GM19395 (cell line): Measurements from ENCODE around the gene ENOSF1.
"Not testable (repeated sequence)": the region's sequence is repeated elsewhere in the genome, so short reads cannot be mapped to it uniquely, and the experiment has no call there.

Source experiments
- ATAC-seq: cut with Tn5 transposase; IDR thresholded peaks from one replicate; pipeline ENCODE4 v1.9.1; 2021; ENCODE audit warnings: mild to moderate bottlenecking, moderate library complexity; ENCODE audit not compliant: unreplicated experiment

The ENOSF1 gene

GRCh38 chr18:709771-710170 is 2.7 kb downstream of the ENOSF1 start:
- no peak for ATAC-seq

GRCh38 chr18:708096-708495 is 4.3 kb downstream of the ENOSF1 start:
- ATAC-seq = no peak

GRCh38 chr18:706405-706804 is 6.0 kb downstream of the ENOSF1 start:
- ATAC-seq = no peak

DNA sequence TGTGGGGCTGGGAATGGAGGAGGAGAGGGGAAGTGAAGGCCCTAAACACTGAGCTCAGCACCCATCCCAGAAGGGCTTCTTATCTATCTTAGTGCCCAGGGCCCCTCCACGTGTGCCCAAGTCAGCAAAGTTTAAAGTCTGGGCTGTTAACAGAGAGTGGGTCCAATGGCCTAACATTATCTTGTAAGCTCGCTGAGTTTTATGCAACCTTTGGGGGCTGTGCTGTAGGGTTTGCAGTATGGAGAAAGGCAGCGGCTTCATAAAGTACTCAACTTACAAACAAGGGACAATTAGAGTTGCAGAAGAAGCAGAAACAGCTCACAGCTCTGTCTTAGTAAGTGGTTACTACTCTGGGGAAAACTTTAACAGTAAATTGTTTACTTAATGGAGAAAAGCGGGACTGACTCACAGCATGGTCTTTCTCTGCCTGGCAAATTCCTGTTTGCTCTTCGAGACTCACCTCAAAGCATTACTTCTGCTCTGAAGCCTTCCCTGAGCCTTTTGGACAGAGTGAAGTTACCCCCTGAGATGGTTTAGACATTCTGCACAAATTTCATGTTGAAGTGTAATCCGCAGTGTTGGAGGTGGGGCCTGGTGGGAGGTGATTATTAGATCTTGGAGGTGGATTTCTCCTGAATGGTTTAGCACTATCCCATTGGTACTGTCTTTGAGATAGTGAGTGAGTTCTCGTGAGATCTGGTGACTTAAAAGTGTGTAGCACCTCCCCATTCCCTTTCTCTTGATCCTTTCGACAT is 9.0 kb downstream of the ENOSF1 start:
- ATAC-seq = no peak

DNA sequence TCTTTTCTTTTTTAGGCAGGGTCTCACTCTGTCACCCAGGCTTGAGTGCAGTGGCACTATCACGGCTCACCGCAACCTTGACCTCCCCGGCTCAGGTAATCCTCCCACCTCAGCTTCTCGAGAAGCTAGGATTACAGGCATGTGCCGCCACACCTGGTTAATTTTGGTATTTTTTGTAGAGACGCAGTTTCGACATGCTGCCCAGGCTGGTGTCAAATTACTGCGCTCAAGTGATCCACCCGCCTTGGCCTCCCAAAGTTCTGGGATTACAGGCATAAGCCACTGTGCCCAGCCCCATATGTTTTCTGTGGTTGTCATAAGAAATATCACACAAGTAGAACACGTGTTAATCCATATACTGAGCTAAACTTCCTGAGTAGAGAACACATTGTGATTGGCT is 14.6 kb downstream of the ENOSF1 start:
- no peak for ATAC-seq

GRCh38 chr18:697012-697411 is 15.4 kb downstream of the ENOSF1 start:
- ATAC-seq = no peak

DNA sequence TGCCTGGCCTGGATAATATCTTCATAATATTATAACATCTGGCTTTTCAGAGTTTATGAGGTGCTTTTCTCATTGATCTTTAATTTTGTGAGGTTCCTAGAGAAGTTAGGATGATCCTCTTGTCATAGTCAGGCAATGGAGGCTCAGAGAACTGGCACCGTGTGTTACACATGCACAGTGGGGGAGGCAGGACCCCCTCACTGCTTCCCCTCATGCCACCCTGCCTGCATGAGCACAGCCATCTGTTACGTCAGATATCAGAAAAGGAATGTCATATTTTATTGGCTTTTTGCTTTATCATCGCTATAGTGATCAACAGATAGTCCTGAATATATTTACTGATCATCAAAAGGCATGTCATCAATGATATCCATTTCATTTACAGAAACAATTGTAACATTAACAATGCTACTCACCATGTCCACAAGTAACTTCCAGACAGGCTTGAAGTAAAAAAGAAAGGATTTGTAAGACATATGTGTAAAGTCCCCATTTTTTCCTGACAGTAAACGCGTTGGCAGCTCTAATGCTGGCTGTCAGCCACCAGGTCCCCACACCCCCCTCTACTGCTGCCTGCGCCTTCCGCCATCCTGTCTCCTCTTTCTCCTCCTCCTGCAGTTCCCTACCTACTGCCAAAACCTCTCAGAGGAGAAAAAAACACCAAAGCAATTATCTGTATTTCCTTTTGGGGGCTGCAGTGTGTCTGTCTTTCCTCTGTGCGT is 18.8 kb downstream of the ENOSF1 start:
- no peak for ATAC-seq

DNA sequence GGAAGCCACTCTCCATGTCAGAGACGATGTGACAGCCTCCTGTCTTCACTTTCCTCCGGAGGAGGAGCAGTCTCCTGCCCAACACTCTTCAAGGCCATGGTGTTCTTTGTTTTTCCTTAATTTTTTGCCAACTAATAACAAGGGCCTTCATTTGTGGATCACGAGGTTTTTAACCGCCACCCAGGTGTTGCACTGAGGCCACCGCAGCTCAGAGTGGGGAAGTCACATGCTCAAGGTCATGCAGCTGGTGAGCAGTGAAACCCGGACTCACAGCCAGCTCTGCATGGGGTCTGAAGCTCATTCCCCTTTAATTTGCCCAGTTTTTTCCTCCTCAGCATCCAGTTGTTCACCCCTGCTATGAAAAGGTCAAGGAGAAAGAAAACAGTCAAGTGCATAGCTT is 19.6 kb downstream of the ENOSF1 start:
- ATAC-seq = no peak

DNA sequence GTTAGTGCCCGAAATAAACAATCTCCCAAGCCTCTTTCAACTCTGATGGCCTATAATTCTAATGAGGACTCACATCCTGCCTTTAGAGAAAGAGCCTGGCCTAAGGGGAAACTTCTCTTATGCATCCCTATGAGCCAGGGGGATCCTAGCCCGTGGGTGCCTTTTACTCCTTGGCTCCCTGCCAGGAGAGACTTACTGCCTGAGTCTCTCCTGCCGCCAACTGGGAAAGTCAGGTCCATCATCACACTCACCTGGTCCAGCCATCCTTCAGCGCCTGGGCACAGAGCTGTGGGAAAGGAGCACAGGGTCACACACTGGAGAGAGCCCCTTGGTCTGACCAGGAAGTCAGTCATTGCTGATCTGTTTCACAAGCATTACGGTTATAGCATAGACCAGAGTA is 24.1 kb downstream of the ENOSF1 start:
- ATAC-seq = no peak

DNA sequence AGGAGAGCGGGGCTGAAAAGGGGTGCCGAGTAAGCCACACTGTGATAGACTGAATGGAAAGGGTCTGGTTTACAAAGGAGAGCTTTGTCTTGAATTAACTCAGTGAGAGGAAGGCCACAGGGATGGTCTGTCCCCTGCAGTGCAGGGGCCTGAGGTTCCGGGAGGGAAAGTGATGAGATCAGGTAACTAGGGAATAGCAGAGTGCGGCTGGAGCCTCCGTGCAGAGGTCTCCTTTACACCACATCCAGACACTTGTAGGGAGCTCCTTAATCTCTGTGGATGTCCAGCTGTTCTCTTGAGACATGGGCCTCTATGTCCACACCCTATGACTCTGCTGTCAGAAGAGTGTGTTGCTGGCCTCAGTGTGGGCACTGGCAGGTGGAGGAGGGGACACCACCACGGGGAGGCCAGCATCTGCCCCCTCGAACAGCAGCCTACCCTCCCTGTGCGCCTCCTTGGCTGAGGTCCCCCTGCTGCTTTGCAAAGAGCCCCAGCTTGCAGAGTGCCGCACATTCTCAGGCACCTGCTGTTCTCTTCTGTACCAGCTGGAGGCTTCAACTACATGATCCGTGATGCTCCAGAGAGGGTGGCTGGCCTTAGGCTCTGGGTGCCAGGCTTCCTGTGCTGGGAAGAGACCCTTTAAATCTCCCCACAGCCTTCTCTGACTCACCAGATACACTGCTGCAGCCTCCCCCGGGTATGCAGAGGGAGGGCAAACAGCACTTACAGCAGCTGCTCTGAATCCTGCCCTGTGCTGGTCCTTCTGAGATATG is 25.9 kb downstream of the ENOSF1 start:
- no peak for ATAC-seq

- no peak for ATAC-seq
Observed at GRCh38 chr18:685438-685837, 27.0 kb downstream of the ENOSF1 start.

- no peak for ATAC-seq
Observed at GRCh38 chr18:683531-683930, 28.9 kb downstream of the ENOSF1 start.

DNA sequence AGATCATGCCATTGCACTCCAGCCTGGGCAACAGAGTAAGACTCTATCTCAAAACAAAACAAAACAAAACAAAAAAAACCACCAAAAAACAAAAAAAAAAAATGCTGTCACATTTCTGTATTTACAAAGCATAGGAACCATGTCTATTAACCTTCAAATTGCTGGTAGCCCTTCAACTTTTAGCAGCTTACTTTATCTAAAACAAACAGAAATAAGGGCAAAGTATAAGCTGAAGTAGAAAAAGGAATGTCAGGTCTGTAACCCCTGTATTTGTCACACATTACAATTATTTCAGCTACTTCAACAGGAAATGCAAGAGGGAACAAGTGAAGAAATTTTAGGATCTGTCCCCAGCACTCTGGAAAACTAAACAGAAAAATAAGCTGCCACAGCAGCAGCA is 29.6 kb downstream of the ENOSF1 start:
- no peak for ATAC-seq

GRCh38 chr18:682416-682815 is 30.0 kb downstream of the ENOSF1 start:
- not testable (repeated sequence) for ATAC-seq

DNA sequence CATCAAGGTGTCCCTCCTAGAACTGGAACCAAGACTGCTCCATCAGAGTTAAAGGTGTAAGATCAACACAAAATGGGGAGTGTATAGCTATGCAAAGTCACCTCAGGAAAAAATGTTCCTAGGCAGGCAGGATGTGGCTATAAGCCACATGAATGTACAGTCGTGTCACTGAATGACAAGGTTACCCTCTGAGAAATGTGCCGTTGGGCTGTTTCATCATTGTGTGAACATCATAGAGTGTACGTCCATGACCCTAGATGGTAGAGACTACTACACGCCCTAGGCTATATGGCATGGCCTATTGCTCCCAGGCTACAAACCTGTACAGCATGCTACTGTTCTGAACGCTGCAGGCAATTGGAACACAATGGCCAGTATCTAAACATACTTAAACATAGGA is 30.4 kb downstream of the ENOSF1 start:
- no peak for ATAC-seq

DNA sequence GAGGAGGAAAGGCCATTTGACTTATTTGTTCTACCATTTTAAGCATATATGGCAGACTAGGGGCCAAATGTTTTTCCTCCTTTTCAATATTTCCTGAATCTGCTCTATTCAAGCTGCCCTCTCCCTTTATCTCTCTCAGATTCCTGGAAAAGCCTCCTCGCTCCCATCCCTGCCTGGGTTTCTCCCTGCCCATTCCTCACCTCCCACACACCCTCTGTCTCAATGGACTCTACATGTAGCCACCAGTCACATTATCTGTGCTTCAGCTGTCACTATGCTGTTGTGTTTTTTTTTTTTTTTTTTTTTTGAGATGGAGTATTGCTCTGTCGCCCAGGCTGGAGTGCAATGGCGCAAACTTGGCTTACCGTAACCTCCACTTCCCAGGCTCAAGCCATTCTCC is 32.0 kb downstream of the ENOSF1 start:
- ATAC-seq = no peak

DNA sequence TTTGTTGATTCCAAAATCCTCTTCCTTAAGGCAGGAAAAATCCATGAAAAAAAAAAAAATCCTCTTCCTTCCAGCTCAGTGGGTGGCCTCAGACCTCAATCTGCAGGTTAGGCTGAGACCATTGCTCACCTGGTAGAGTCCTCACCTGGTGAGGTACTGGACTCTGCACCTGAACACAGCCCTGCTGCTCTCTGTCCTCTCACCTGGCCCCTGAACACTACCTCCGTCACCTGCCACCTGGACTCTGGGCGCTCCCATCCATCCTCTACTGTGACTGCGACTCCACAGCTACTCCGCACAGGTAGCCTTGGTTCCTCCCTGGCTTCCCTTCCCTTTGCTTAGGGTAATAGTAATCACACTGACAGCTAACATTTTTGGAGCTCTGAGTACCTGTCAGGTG is 32.9 kb downstream of the ENOSF1 start:
- no peak for ATAC-seq

- ATAC-seq = no peak
Observed at GRCh38 chr18:678482-679182, 33.8 kb downstream of the ENOSF1 start.

GRCh38 chr18:677951-678381 is 34.5 kb downstream of the ENOSF1 start:
- ATAC-seq = no peak

- ATAC-seq = peak; percentile 61
Observed at GRCh38 chr18:677145-677544, 35.3 kb downstream of the ENOSF1 start.

- no peak for ATAC-seq
Observed at GRCh38 chr18:676736-677135, 35.7 kb downstream of the ENOSF1 start.
